WTC11 (cell line): ENCODE results near the gene RGL4.

ENCODE experiments used
- ATF3 ChIP-seq: sonication (generic); formaldehyde crosslinking; conservative IDR thresholded peaks from 2 replicates; pipeline ENCODE4 v1.8.1; 2022; ENCODE audit warnings: mild to moderate bottlenecking, missing genetic modification reagents
- CTCF ChIP-seq: fragments of 200-600 bp; IDR thresholded peaks from 2 replicates; pipeline ENCODE4 v1.8.0; 2022; ENCODE audit warnings: antibody characterized with exemption
- E2F4 ChIP-seq: sonication (generic); formaldehyde crosslinking; IDR thresholded peaks from 2 replicates; pipeline ENCODE4 v1.8.1; 2022; ENCODE audit warnings: low read depth, mild to moderate bottlenecking, moderate library complexity, missing genetic modification reagents, borderline replicate concordance
- MAX ChIP-seq: sonication (generic); formaldehyde crosslinking; IDR thresholded peaks from 2 replicates; pipeline ENCODE4 v1.8.0; 2022; ENCODE audit warnings: mild to moderate bottlenecking, missing genetic modification reagents
- NFYB ChIP-seq: sonication (generic); formaldehyde crosslinking; conservative IDR thresholded peaks from 2 replicates; pipeline ENCODE4 v1.8.0; 2022; ENCODE audit warnings: low read depth, missing genetic modification reagents
- STAT6 ChIP-seq: sonication (generic); formaldehyde crosslinking; conservative IDR thresholded peaks from 2 replicates; pipeline ENCODE4 v1.8.1; 2023; ENCODE audit warnings: mild to moderate bottlenecking, low read depth, missing genetic modification reagents, moderate library complexity
- ZBTB43 ChIP-seq: sonication (generic); formaldehyde crosslinking; IDR thresholded peaks from 2 replicates; pipeline ENCODE4 v1.8.1; 2023; ENCODE audit warnings: mild to moderate bottlenecking, missing genetic modification reagents
- ZNF317 ChIP-seq: sonication (generic); formaldehyde crosslinking; IDR thresholded peaks from 2 replicates; pipeline ENCODE4 v1.8.1; 2023; ENCODE audit warnings: low read depth, mild to moderate bottlenecking, moderate library complexity, missing genetic modification reagents, borderline replicate concordance

GRCh38 chr22:23742505-23743264, 51.9 kb downstream of the RGL4 start:
- TF ChIP-seq CTCF (no peak), E2F4 (CRISPR knock-in tag) (no peak), MAX (CRISPR knock-in tag) (no peak), ATF3 (CRISPR knock-in tag) (no peak), NFYB (CRISPR knock-in tag) (no peak), ZBTB43 (CRISPR knock-in tag) (no peak), ZNF317 (no peak), STAT6 (CRISPR knock-in tag) (no peak)
